AG08396 (cell line): Measurements from ENCODE around the gene PTCH1.
A peak's percentile ranks its signal among the peaks of the same experiment; 100 is the strongest.

Source experiments
- DNase-seq: peaks from one replicate; pipeline ENCODE4 v3.0.0; 2012; ENCODE audit warnings: low spot score, mixed read lengths

The PTCH1 gene

DNA sequence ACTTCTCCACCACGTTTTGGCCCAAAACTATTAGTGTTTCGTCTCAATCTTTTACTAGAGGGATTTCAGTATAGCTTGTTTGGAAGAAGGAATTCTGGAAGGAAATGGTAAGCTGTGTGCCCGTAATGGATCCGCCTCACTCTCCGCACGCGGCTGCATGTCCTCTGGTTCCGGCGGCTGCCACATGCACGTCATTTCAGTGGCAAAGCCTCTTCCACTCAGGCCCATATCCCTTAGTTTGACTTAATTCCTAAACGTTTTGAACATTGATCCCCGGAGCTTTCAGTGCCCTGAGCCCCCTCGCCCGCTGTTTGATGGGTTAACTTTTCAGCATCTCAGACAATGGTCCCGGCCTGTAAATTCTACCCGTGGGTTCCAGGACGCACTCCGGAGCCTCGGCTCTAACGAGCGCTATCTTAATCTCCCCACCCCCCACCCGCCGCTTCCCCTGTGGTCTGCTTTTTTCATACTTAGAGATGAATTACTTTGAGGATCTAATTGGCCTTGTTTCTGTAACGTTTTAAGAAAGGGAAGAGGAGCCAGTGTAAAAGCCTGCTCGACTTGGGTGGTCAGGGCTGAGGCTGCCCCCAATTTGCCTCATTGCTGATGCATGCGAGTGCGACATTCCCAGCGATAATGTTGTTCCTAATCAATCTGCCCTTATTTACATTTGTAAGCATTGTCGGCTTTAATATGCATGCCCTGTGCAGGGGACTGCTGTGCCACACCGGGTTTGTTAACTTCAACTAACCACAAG, 4.6 kb downstream of the PTCH1 start:
- peak; percentile 39 for DNase-seq

GRCh38 chr9:95511616-95511931, 5.2 kb downstream of the PTCH1 start:
- DNase-seq = no peak

GRCh38 chr9:95510709-95511615, 5.8 kb downstream of the PTCH1 start:
- DNase-seq = peak; percentile 93

DNA sequence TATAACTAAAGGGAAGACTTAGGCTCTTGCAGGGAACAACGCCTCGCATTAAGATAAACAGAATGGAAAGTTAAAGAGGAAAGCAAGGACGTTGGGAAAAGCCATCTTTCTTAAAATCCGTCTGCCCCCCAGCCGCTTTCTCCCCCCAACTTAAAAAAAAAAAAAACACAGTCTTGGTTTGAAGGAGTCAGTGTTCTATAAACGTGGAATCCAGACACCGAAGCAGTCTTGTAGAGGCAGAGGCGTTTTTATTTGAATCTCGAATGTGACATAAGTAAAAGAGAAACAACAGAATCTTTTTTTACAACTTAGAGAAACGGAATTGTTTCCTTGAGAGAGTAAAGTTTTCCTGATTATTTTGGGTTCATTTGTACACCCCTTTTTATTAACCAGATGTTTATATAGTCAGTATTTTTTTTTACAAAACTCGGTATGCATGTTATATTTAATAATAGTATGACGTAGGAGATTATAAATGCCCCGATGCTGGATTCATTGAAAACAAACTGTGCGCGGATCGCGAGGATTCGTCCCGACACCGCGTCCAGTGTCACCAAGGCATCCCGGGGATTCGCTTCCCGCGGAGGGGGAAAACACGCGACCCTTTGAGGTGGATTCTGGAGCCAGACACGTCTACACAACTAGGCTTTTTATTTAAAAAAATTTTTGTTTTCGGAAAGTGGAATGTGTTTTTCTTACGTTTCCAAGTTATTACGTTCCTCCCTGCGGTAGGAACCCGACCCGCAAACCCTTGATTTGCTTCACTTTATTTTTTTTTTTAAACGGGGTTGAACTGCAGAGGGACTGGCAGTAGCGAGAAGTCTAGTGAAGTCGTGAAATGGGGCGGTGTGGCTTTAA, 6.7 kb downstream of the PTCH1 start:
- no peak for DNase-seq

- peak; percentile 81 for DNase-seq
Observed at GRCh38 chr9:95508968-95509850, 7.6 kb downstream of the PTCH1 start.

DNA sequence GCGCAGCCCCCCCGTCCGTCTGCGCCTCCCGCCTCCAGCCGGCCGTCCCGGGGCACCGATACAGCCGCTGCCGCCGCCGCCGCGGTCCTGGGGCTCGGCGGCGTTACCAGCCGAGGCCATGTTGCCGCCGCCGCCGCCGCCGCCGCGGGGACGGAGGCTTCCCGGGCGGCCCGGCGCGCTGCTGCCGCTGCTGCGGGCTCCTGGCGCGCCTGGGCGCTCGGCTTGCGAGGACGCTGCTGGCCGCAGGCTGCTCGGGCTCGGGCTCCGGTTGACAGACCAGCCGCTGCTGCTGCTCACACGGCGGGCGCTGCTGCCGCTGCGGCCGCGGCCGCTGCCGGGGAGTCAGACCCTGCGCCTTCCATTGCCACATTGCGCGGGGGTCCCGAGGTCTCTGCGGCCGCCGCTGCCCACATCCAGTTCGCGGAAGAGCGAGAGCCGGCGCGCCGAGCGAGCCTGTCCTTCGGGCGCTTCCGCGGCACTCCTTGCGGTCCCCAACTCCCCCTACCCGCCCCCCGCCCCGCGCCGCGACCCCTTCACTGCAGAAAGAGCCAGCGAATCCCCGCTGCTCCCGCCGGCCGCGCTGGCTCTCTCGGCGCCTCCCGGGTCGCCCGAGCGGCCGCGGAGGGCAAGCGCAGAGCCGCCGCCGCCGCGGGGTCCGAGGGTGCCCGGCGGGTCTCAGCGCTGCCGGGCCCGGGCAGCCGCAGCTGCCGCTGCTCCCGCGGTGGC, 8.4 kb downstream of the PTCH1 start:
- peak; percentile 24 for DNase-seq

DNA sequence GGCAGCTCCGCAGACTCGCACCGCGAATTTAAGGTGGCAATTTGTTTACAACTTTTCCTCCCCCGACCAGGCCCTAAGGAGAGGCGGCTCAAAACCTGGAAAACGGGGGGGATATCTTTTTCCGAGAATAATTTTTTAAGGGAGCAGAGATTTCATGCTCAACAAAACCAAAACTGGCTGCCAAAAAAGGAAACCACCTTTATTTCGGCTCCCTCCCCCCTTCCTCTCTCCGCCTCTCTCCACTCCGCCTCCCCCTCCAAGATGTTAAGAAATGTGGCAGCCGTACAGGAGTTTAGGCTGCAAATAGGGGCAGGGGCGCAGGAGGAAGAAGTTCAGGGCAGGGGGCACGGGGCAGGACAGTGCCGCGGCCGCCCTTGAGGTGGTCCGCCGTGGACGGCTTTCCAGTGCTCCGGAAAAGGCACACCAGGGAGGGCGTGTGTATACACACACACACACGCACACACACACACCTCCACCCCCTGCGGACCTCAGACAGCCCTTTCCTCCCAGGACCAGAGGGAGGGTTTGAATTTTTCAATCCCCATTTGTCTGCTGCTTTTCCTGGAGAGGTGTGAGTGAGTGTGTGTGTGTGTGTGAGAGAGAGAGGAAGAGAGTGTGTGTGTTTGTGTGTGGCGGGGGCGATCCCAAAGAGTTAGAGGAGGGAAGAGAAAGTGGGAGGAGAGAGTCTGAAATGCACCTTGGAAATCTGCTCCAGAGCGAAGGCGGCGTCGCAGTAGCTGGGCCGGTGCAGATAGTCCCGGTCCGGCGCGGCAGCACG, 9.1 kb downstream of the PTCH1 start:
- DNase-seq = peak; percentile 31

DNA sequence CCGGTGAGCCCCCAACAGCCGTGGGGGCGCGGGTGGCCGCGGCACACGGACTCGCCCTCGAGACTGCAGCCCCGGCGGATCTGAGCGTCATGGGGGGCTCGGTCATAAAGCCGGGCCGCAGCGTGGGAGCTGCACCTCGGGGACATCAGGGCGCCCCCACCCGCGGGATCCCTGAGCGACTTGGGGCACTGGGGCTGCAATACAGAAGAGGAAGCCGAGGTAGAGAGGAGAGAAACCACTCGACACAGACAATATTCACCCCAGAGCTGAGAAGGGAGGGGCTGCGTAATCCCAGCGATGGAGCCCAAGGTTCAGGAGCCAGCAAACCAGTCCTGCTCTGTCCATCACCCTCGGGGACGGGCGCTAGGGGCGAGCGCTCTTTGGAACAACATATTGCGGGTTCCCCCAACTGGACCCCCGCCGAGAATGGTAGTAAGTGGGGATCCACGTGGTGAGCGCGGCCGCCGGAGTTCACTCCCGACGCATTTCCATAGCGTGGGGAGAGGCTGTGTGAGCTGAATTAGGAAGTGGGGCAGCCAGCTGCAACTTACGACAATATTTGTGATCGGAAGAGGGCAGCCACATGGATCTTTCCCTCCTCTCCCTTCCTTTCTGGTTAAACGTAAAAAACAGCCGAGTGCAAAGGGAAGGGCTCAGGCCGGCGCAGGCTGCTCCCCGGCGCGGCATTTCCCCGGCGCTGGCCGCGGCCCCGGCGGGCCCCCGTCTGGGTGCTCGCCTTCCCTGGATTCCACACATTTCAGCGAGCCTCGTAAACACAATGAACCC, 9.9 kb downstream of the PTCH1 start:
- peak; percentile 63 for DNase-seq

DNA sequence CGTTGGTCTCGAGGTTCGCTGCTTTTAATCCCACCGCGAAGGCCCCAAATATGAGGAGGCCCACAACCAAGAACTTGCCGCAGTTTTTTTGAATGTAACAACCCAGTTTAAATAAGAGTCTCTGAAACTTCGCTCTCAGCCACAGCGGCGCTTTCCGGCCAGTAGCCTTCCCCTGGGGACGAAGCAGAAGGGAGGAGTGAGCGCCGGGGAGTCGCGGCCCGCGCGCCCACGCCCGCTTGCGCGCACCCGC, 10.4 kb downstream of the PTCH1 start:
- peak; percentile 51 for DNase-seq

- DNase-seq = peak; percentile 72
Observed at GRCh38 chr9:95505717-95506427, 10.9 kb downstream of the PTCH1 start.

DNA sequence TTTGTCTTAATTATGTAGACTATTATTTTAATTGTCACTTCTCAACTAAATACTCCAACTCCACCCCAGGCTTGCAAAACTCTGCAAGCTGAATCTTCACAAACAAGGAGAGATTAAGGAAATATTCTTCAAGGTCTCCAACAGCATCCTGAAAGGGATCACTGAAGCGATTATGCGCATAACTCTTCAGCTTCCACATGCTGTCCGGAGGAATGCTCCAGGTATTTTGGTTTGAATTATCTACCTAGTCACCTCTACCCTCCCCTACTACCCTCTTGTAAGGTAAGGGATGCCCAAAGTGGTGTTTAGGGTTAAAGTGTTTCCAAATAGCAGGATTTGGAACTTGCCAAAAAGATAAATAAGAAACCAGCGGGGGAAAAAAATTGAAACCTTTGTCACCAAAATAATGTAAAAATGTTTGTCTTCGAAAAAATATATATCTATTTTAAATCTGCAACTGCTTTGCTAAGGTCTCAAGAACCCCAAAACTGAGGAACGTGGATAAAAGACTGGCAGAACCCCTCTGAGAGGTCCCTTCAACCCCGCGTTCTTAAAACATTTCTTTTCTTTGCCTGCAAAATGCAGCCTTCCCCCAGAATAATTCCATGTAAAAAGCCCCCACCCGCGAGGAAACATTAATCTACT, 11.6 kb downstream of the PTCH1 start:
- DNase-seq = no peak

DNA sequence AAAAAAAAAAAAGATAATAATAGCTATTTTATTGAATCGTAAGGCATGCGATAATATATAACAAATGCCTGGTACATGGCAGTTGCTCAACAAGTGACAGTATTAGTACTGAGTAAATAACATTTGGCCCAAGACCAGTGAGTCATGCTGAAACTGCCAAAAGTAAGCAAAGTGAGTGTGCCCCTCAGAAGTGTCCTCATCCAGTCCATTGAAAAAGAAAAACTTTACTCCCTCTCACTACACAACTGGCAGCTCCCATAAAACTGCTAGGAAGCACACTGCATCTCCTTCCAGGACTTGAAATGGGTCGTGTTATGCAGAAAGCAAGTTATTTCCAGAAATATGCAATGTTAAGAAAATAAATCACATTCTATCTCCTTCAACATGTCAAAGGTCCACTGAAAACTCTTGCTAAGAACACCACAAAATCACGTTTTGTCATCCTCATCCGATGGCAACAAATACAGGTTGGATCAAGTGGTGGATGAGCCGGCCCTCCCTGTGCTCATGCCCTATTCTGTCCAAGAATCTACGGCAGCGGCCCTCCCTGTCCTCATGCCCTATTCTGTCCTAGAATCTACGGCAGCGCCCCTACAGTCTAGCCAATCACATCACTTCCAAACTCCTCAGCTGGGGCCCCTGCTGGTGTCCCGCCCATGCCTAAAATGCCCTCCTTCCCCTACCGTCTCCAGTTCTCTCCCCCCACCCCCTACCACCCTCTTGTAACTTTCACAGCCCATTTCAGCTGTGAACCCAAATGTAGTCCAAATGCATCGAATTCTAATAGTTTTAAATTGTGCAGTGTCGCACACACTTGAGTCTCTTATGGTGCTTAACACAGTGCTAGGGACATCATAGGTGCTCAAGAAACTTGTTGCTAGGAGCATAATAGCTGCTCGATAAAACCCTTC, 12.5 kb downstream of the PTCH1 start:
- DNase-seq = peak; percentile 53

GRCh38 chr9:95503369-95503768, 13.4 kb downstream of the PTCH1 start:
- DNase-seq = no peak

- DNase-seq = no peak
Observed at GRCh38 chr9:95502248-95502647, 14.5 kb downstream of the PTCH1 start.

DNA sequence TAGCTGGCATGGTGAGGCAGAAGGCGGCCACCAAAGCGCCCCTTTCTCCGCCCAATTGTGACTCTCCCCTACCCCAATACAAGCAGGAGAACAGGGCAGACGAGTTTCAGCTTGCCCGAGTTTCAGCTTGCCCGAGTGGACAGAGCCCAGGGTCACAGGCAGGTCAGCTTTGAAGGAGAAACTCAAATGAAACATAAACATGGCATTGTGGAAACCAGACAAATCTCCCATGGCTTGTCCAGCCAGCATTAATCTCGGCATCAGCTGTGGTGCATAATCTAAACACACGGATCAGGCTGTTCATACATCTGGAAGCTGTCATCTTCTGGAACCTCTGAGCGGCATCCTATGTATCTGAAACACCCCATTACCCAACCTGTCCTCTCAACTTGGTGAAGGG, 16.9 kb downstream of the PTCH1 start:
- DNase-seq = no peak

- no peak for DNase-seq
Observed at GRCh38 chr9:95499046-95499676, 17.6 kb downstream of the PTCH1 start.

DNA sequence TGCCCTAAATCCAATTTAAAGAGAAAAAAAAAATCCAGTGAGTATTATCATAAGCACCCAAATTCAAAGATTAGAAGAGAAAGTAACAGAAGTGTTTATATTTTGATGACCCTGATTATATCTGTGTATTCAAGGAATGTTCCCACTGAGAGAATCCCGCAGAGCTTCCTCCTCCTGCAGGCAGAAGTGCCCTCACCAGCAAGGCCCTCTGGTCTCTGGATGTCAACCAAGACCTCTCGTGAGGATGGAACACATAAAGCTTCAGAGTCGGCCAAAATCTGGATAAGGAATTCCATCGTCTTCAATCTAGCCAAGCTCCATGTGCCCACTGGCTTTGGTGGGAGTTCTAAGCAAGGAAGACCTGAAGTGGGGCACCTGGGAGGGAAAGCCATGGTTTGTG, 18.1 kb downstream of the PTCH1 start:
- no peak for DNase-seq
